ENCODE data around the gene TMIGD3.

Gene TMIGD3

DNA sequence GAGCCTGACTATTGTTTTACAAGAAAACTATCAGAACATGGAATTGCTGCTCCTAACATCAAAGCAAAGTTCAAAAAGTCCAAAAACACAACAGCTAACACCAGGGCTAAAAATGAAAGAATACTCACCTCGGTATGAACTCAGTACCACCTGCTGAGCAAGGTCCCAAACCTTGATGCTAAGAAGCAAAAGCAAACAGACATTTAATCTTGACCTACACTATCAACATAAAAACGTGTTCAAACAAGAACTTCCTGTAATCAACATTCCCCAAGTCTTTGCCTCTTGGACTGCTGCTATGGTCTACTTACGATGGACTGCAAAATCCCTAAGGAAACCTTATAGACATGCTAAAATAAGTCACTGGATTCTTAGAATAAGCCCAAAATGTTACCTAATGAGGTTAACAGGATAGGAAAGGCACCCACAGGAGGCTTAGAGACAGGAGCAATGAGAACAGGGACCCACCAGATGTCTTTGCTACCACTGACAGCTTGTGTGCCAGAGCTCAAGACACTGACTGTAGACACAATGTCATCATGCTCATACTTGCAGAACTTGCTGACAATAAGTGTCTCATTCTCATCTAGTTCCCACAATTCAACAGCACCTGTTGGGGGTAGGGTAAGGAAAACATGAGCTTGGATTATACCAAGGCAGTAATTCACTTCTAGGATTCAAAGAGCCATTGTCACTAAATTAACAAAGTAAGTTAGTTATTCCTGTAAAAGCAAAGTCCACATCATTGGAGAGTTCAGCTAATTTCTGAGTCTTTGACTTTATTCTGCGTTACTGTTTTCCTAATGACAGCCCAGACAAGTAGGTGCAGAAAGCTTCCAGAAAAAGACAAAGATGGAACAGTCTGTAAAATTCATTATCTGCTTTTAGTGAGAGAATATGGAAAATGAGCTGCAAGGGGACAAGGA lies 56.2 kb downstream of the TMIGD3 start:
- no peak for DNase-seq (ENCODE audit: low spot score)

DNA sequence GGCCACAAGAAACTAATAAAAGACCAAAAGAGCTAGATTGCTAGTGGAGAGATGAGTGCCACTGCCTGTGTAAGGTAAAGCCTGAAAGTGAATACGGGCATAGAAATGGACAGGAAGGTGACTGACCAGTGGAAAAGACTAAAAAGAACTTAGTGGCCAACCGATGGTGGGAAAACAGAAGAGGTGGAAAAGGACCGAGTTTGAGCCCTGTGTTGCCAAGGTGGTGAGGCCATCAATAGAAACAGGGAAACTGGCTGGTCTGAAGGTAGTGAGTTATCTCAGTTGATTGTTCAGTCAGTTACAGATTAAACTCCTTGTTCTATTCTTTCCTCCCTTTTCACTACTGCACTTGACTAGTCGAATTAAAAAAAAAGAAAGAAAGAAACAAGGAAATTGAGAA lies 56.9 kb downstream of the TMIGD3 start:
- no peak for DNase-seq (ENCODE audit: low spot score)

DNA sequence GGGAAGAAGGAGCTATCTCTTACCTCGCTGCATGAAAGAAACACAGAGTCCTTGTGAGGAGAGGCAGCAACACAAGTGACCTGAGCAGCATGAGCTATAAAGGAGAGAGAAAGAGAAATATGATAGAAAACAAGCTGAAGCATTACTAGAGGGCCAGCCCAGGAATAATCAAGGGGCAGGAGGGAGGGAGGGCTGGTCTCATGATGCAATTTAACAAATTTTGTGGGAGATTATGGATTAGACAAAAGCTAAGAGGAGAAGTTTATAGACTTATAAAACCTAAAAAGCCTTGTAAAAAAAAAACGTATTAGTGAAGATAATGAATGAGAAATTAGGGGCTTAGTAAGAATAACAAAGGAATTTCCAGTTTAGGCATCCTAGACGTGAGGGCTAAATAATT lies 59.4 kb downstream of the TMIGD3 start:
- DNase-seq (ENCODE audit: low spot score) = no peak

DNA sequence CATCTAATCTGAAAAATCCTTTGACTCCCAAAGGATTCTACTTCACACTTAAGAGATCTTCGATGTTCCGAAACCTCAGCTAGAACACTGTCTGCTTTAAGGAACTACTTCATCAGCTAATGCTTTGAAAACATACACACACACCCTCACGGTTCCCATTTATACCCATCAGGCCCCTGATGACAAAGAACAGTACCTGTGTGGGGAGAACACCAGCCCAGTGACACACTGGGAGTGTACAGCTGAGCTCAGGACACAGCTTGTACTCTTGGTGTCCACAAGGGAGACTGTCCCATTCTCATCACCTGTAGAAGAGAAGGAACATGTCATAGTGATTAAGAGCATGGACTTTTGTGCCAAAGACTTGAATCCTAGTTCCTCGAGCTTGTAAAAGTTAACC lies 61.0 kb downstream of the TMIGD3 start:
- no peak for DNase-seq (ENCODE audit: low spot score)

DNA sequence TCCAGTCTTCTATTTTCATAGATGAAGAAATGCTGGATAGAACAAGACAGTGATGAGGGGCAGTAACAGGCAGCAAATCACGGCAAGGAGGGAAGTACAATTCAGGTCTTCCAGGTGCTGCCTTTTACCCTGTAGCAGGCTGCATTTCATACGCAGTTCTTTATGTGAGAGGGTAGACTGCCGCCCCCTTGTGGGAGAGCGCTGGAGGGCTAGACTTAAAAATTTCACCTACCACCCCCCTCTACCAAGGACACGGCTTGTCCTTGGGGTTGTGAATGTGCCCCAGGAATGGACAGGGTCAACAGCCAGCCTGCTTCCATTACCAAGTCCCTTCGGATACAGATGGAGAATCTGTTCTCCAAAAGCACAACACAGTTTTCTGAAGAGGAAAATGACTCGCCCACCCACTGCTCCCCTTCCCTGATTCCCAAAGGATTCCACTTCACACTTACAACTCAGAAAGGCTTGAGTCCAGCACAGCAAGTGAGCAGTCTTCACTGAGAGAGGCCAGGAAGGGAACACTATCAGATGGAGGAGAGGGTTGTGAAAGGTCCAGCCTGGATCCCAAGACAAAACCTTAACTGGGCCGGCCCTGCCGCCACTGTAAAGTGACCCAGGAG lies 61.8 kb downstream of the TMIGD3 start:
- DNase-seq (ENCODE audit: low spot score) = peak; percentile 30

DNA sequence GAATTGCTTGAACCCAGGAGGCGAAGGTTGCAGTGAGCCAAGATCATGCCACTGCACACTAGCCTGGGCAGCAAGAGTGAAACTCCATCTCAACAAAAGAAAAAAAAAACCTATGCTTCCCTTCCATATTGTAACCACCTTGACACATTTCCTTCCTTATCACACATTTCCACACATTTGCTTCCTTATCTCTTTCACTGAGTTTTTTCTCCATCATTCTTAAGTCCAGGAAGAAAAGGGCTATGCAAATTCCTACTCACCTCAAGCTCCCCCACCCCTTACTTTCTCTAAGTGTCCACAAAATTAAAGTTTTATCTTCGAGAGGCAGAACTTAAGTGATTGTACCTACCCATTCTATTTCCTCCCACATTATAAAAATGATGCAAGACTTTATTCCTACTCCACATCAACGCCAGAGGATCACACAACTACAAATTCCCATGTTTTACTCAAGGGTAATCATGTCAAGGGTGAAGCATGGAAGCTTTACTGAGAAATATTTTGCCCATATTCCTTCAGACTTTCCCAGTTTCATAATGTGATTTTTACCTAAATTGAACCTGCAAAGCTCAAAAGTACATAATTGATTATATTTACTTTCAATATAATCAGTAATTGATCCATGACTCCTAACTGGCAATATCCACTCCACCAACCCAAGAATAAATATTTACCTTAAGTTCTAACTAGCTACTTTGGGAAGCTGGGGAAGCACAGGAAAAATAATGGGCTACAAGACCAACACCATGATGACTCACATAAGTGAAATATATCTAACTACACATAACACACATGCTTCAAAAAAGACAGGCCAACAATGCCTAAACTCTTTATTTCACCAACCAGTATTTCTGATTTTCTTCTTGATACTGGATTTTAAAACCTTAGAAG lies 63.7 kb downstream of the TMIGD3 start:
- no peak for DNase-seq (ENCODE audit: low spot score)

DNA sequence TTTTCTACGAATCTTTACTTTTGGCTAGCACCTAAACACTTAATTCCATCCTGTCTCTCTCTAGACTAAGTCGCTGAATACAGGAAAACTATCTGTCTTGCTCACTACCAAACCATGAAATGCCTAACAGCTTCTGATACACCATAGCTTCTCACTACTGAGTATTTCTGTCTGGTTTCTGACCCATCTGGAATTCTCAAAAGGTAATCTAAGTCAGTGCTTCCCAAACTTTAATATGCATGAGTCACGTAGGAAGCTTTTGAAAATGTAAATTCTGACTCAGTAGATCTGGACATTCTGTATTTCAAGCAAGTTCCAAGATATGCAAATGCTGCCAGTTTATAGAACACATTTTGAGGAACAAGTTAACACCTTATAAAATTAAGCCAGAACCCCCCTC lies 66.7 kb downstream of the TMIGD3 start:
- no peak for DNase-seq (ENCODE audit: low spot score)
